GM19397 (cell line): ENCODE data around the gene DGKG.

ENCODE experiments used
- ATAC-seq: cut with Tn5 transposase; IDR thresholded peaks from one replicate; pipeline ENCODE4 v1.9.1; 2021; ENCODE audit warnings: mild to moderate bottlenecking, moderate library complexity; ENCODE audit not compliant: unreplicated experiment

Gene DGKG

GRCh38 chr3:186151077-186151971 is 210.7 kb downstream of the DGKG start:
- ATAC-seq: no peak

- no peak for ATAC-seq
Observed at GRCh38 chr3:186150041-186150830, 211.8 kb downstream of the DGKG start.

- ATAC-seq: no peak
Observed at GRCh38 chr3:186149319-186149960, 212.6 kb downstream of the DGKG start.

- no peak for ATAC-seq
Observed at GRCh38 chr3:186144257-186144656, 217.8 kb downstream of the DGKG start.

- ATAC-seq: no peak
Observed at GRCh38 chr3:186143250-186143649, 218.8 kb downstream of the DGKG start.

GRCh38 chr3:186142393-186142932 is 219.6 kb downstream of the DGKG start:
- ATAC-seq: no peak

GRCh38 chr3:186141790-186142189 is 220.2 kb downstream of the DGKG start:
- ATAC-seq: no peak

- ATAC-seq: no peak
Observed at GRCh38 chr3:186138272-186138981, 223.6 kb downstream of the DGKG start.

GRCh38 chr3:186137051-186137685 is 224.9 kb downstream of the DGKG start:
- no peak for ATAC-seq

- no peak for ATAC-seq
Observed at GRCh38 chr3:186133980-186134379, 228.1 kb downstream of the DGKG start.

- ATAC-seq: no peak
Observed at GRCh38 chr3:186132487-186132886, 229.5 kb downstream of the DGKG start.

GRCh38 chr3:186129206-186129605 is 232.8 kb downstream of the DGKG start:
- no peak for ATAC-seq

- no peak for ATAC-seq
Observed at GRCh38 chr3:186128158-186128557, 233.9 kb downstream of the DGKG start.

- no peak for ATAC-seq
Observed at GRCh38 chr3:186127463-186127862, 234.6 kb downstream of the DGKG start.

GRCh38 chr3:186125118-186125517 is 236.9 kb downstream of the DGKG start:
- ATAC-seq: no peak

- ATAC-seq: no peak
Observed at GRCh38 chr3:186124592-186124991, 237.4 kb downstream of the DGKG start.

- no peak for ATAC-seq
Observed at GRCh38 chr3:186123012-186123411, 239.0 kb downstream of the DGKG start.

- ATAC-seq: no peak
Observed at GRCh38 chr3:186121968-186122367, 240.1 kb downstream of the DGKG start.

- ATAC-seq: no peak
Observed at GRCh38 chr3:186121278-186121677, 240.8 kb downstream of the DGKG start.

GRCh38 chr3:186119499-186119898 is 242.5 kb downstream of the DGKG start:
- ATAC-seq: no peak
